Measurements from ENCODE around the gene DDR2.

GRCh38 chr1:162728573-162728972 is 96.3 kb downstream of the DDR2 start:
- TF ChIP-seq, protein P1, sequence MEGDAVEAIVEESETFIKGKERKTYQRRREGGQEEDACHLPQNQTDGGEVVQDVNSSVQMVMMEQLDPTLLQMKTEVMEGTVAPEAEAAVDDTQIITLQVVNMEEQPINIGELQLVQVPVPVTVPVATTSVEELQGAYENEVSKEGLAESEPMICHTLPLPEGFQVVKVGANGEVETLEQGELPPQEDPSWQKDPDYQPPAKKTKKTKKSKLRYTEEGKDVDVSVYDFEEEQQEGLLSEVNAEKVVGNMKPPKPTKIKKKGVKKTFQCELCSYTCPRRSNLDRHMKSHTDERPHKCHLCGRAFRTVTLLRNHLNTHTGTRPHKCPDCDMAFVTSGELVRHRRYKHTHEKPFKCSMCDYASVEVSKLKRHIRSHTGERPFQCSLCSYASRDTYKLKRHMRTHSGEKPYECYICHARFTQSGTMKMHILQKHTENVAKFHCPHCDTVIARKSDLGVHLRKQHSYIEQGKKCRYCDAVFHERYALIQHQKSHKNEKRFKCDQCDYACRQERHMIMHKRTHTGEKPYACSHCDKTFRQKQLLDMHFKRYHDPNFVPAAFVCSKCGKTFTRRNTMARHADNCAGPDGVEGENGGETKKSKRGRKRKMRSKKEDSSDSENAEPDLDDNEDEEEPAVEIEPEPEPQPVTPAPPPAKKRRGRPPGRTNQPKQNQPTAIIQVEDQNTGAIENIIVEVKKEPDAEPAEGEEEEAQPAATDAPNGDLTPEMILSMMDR (IDR thresholded peaks at IDR 0.05; ENCODE audit: low read length): no peak
- TF ChIP-seq EZH2 (optimal IDR thresholded peaks at IDR 0.05; ENCODE audit: low read depth, low read length): no peak
- no peak for TF ChIP-seq EZH2phosphoT487 (IDR thresholded peaks at IDR 0.05; ENCODE audit: low read length)
